UCSD-AML1 (cell line): ENCODE data around the gene PLEKHG7.
"Not testable (repeated sequence)": the region's sequence is repeated elsewhere in the genome, so short reads cannot be mapped to it uniquely, and the experiment has no call there.

ENCODE experiments used
- DNase-seq: peaks from one replicate; lab custom pipeline; 2025; ENCODE audit not compliant: unreplicated experiment; lab: John Stamatoyannopoulos, UW

Gene PLEKHG7

DNA sequence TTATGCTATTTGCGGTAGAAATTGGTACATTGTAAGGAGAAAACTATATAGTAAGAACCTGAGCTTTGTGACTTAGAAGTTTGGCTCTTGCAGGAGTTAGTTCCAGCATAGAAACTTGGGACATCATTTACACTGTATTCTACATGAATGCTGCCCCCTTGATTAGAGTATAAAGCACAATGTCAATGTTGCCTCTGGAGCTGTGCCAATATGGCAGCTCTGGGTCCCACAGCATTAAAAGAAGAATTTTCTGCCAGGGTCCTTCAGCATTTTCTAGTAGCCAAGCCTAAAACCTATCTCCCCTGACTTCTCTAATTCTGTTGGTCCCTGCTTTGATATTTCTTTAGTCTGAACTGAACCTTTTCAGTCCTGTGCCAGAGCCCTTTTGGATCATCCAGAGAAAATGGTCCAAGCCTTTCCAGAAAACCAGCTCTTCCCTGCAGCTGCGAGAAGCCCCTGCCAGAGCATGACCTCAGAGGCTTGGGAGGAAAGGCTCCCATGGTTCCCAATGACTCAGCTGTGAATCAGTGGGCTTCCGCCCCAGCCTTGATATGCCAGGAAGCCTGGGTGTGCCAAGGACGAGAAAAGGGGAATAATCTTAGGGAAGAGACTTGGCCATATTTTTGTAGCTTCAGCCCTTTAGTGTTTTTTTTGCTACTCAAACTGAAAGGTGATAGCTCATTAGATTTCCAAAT, 43.2 kb downstream of the PLEKHG7 start:
- no peak for DNase-seq

DNA sequence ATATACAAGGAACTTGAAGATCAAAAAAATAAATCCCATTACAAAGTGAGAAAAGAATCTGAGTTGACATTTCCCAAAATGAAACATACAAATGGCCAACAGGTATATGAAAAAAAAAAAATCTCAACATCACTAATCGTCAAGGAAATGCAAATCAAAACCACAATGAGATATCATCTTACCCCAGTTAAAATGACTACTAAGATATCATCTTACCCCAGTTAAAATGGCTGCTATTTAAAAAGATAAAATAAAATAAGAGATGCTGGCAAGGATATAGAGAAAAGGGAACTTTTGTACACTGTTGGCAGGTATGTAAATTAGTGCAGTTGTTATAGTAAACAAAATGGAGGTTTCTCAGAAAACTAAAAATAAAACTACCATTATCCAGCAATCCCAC, 44.4 kb downstream of the PLEKHG7 start:
- DNase-seq = no peak

DNA sequence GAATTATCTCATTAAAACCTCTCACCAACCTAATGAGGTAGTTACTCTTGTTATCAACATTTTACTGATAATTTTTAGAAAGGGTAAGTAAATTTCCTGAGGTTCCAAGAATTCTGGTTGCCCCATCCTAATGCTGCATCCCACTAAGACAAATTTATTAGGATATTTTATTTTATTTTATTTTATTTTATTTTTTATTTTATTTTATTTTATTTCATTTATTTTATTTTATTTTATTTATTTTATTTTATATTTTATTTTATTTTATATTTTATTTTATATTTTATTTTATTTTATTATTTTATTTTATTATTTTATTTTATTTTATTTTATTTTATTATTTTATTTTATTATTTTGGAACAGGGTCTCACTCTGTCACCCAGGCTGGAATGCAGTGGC, 46.9 kb downstream of the PLEKHG7 start:
- DNase-seq = not testable (repeated sequence)

DNA sequence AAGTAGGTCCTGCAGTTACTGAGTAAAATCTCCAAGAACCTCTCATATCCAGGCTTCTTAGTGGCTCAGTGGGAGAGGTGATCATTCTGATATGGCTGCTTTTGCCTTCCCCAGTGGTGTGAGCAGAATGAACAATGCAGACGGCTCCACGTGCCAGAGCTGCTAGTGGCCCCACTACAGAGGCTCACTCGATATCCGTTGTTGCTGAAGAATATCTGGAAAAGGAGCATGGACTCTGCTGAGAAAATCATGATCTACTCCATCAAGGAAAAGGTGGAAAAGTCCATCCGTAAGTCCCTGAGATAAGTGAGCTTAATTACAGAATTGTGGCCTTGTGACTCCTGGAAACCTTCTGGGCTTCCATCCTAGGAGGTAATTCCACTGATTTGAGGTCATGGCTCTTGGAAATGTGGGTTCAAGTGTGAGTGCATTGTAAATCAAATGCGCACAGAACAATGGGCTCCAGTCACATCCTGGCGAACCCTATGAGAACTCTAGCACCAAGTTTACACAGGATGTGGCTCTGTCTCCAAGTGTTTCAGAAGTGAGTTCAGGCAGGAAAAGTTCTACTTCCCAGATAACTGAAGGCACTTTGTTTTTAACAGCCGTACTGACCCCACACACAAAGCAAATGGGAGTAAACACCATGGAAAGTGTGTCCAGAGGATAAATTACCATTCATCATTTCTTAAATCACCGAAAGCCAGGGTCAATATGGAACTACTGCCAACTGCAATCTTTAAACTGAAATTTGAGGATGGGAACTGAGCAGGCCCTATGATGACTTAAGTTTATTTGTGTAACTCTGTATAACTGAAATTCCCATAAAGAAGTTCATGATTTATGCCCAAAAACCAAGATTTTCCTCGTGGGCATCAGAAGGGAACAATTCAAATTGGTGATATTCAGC, 51.4 kb downstream of the PLEKHG7 start:
- DNase-seq = no peak

DNA sequence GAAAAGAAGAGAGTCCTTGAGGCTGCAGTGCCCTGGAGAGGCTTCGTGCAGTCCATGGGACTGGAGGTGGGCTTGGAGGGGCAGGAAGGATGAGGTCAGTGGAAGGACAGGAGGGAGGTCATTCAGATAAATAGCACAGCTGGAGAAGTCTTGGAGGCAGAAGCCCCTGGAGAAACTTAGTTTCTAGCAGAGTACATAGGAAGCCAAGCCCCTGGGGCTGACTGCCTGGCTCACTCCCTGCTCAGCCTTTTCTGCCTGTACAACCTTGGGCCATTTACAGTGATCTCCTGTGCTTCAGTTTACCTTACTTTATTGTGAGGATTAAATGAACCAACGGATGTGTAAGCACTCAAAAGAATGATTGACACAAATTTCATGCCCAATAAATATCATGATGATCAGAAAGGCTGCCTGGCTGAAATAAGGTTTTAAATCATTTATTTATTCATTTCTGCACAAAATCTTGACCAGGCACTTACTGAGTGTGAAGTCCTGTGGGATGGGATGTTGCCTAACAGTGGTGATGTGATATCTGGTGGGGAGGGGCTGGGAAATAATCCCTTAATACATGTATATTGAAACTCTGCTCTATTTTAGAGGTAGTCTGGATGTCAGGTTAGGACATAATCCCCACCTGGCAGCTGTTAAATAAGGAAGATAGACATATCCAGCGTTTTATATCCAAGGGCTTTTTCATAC, 54.3 kb downstream of the PLEKHG7 start:
- DNase-seq = no peak

DNA sequence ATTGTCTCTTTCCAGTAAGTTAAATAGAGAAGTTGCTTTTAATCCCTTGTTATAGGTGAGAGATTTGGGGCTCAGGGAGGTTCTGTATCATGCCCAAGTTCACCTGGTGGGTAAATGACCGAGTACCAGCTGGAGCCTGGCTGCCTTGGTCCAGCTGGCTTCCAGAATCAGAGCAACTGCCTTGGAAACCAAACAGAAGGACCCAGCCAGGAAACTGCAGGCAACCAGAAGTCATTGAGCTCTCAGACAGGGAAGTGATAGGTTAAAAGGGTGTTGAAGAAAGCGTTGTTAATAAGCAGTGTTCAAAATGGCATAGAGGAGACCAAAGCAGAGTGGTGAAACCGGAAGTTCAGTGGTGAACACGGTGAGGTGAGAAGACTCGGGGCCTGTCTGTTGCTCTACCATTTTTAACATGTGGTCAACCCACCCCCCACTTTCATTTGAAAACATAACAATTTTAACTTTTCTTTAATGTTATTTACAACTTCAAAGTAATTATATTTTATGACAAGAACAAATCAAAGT, 54.9 kb downstream of the PLEKHG7 start:
- DNase-seq = no peak

DNA sequence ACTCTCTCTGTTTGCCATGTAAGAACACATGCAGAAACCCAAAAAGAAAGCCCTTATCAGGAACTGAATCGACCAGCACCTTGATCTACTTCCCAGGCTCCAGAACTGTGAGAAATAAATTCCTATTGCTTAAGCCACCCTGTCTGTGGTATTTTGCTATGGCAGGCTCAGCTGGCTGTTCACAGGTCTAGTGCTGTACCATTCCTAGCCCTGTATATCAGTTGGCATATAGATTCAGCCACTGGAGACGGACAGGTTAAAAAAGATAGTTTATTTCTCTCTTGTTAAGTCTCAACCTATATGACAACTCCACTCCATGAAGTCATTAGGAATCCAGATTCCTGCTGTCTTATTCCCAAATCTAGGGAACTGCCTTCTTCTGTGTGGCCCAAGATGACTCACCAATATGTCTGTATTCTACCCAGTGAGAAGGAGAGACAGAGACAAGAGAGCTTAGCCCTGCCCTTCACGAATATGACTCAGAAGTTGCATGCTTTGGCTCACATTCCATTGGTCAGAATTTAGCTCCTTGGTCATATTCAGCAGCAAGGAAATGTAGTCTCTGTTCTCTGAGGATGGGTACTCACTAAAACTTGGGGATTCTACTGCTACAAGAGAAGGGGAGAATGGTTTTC, 57.0 kb downstream of the PLEKHG7 start:
- no peak for DNase-seq

DNA sequence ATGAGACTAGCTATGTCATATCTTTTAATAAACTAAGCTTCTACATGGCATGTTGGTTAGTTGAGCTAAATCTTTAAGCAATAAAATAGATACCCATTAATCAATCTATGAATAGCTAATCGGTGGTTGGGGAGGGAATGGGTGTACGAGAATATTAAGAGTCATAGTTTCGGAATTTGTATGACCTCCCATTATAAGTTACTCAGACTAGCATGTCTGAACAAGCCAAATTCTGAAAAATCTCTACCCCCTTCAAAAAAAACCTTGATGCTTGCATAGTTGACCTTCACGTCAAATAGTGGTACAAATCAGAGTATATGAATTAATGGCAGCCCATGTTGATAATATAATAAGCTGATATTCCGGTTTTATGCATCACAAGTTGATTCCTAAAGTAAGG, 60.0 kb downstream of the PLEKHG7 start:
- no peak for DNase-seq

DNA sequence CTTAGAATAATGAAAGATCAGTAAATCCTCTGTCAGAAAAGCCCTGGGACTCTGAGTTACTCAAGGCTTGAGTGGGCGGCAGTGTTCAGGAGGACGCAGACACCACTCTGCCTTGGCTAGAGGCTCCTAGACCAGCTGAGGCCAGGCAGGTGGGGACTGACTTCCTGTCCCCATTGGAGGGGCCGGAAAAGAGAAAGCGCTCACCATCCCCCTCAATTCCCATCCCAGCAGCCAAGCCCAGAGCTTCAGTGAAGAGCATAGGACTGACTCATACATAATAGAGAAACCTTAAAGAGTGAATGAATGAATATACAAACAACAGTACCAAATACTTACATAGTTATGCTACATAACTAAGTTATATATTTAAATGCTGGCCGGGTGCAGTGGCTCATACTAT, 62.0 kb downstream of the PLEKHG7 start:
- DNase-seq = no peak

DNA sequence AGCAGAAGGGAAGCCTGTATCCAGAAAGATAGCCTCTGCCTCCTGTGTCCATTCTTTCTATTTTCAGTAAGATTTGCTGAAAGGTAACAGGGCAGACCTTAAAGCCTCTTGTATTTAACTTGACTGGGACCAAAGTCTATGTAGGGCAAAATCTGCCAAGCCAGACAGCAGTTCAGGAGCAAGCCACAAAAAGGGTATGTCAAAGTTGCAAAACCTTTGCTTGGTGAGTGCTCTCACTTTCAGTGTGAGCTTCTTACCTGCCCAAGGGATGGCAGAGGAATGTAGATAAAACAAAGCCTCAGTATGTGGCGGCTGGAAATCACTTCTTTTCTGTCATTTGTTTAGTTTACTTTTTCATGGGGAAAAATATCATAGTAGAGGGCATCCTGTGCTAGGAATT, 63.1 kb downstream of the PLEKHG7 start:
- no peak for DNase-seq

DNA sequence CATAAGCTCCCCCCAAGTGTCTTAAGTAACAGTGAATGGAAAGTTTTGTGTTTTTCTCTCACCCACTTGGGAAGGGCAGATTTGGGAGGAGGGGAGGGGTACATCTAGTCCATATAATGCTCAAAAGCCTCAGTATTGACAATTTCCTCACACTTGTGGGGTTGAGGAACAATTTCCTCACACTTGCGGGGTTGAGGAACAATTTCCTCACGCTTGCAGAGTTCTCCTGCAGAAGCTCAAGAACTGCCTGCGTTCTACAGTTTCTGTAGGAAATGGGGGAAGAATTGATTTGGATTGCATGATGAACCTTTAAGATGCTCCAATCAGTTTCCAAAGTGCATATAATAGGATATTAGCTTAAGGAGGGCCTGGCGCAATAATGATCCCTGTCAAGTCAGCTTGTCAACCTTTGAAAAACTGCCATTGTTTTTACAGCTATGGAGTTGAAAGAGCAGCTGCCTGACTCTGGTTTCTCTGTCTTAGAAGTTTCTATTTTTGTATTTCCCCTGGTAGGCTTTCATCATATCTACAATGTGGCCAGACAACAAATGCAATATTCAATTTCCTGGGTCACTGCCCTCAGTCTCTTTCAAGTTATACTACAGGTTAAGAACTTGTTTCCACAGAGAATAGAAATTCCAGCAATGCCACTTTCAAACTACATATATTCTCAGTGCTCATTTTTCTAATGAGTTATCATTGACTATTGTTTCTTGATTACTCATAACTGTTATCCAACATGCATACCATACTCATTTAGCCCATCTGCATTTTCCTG, 66.5 kb downstream of the PLEKHG7 start:
- no peak for DNase-seq

DNA sequence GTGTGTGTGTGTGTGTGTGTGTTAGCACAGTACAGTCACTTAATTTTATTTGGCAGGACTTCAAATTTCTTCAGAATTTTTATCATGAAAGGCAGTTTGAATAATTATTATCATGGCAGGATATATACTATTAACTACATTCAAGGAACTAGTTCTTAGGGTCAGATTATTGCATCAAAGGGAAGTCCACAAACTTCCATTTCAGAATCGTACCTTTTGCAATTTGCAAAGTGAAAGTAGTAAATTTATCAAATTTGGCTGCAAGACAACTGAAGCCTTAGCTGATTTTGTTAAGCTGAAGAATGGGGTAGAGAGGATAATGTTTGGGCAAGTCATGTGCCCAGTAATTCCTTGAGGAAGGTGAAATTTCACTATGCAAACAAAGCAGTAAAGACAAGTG, 68.2 kb downstream of the PLEKHG7 start:
- DNase-seq = no peak

DNA sequence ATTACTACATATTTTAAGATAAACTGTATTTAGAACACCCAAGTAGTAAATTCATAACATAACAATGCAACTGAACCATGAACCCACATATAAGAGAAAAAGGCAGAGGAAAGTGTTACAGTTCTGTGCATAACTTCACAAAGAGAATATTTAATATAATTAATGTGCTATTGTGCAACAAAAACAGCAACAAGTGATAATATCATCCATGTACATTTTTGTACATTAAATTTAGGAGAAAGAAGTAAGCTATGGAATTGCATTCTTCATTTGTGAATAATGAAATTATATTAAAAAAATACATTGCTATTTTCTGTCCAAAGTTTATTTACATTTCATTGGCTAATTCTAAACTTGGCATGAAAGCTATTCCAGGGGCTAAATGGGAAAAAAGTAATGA, 72.6 kb downstream of the PLEKHG7 start:
- no peak for DNase-seq

DNA sequence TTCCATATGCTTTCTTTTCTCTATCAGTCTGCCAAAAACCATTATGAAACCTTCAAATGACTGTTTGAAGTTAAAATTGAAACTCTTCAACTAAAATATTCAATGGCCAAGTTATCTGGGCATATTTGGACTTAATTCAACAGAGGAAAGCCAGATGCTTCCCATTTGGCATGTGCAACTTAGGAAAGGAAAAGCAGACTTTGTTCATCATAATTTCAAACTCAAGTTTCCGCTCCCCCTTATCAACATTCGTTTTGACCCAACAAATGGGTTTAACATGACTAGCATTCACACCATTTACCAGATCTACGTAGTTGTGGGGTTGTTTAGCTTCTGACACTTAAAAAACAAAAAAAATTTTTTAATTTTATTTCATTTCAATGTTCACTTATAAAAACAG, 75.7 kb downstream of the PLEKHG7 start:
- DNase-seq = no peak

DNA sequence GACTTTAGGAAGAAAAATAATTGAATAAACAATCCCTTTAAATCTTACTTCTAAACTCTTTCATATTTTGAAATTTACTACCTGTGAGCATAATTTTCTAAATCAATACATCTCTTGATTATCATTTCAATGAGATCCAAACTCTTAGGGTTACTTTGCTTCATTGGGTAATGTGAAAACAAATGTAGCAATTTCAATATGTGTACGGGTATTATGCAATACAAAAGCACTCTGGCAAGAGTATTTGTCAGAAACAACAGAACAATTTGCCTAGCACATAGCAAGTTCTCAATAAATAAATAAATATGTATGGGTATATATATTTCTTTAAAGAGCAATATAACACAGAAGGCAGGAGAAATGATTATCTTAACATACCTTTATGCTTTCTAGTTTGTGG, 77.1 kb downstream of the PLEKHG7 start:
- no peak for DNase-seq

DNA sequence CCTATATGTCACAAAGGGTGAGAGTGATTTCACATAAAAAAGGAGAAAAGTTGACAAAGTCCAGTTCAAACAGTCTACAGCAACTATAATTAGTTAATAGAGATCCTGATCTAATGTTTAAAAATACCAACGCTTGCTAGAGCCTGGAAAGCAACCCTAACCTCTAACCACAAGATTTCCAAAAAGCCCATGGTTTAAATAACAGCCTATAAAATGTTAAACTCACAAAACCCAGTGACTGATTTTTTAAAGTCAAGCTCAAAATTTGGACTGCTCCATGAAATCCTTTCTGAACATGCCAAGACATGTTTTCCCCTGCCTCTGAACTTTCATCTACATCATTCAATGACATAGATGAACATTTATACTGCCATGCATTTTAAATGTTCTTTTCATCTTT, 81.6 kb downstream of the PLEKHG7 start:
- no peak for DNase-seq

DNA sequence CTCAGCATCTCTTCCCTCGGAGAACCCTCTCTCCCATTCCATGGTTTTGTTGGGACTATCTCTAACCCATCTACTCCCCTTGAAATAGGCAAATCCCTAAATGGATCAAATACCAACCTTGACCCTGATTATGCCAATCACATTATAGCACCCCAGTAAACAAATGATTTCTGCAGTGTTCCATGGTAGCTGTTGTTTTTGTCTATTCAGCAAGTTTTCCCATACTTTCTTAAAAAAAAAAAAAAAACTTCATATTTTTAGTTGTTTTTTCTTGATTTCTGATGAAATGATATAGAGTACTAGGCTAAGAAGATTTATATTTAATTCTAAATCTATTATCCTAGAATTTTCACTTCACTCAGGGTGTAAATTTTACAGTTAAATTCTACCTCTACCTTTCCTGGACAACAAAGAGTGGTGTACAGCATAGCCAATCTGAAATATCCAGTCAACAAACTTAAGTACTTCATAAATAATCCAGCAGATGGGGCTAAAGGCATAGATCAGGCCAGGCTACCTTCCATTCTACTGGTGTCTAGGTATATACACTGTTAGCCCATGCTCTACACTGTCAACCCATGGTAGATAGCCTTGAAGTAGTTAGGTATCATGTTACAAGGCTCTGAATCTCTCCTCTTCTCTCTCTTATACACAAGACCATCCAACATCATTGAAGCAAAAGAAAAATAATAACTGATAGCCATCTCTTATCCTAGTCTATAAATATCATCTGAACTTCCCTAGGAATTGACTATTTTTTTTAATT, 82.2 kb downstream of the PLEKHG7 start:
- DNase-seq = no peak

DNA sequence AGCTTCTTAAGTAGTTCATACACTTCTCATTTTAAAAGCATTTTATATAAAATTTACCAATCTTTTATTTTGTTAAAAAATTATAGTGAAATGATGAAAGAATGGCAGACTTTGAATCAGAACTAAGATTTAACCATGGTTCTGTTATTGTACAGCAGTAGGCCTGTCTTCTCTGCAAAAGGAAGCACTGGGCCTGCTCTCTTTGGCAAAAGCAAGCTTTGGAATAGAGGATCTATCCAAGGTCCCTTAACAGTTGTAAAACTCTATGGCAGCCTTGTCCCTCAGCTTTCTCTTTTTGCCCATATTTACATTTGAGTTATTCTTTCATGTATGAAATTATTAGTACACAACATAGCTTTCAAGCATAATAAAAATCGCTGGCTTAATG, 82.8 kb downstream of the PLEKHG7 start:
- no peak for DNase-seq

DNA sequence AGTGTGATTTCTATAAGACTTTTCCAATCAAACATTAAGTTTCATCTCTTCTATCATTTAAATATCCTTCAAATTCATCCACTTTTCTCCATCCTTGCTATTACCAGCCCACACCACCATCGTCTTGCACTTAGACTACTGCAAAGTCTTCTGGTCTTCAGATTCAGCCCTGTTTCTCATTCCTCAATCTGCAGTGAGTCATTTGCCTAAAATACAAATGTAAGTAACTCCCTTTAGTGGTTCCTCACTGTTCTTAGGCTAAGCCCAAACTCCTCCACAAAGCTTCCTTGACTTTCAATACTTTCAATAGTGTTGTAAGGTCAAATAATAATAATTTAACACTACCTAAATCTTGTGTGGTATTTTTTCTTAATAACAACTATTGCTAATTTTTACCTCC, 83.3 kb downstream of the PLEKHG7 start:
- no peak for DNase-seq

DNA sequence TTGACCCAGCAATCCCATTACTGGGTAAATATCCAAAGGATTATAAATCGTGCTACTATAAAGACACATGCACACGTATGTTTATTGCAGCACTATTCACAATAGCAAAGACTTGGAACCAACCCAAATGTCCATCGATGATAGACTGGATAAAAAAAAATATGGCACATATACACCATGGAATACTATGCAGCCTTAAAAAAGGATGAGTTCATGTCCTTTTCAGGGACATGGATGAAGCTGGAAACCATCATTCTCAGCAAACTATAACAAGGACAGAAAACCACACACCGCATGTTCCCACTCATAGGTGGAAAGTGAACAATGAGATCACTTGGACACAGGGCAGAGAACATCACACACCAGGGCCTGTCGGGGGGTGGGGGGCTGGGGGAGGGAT, 91.6 kb downstream of the PLEKHG7 start:
- DNase-seq = not testable (repeated sequence)
